ENCODE measurements around the gene SDSL.

Gene SDSL

GRCh38 chr12:113469224-113469948 lies 47.2 kb downstream of the SDSL start:
- no peak for TF ChIP-seq CTCF (IDR thresholded peaks at IDR 0.05; ENCODE audit: borderline replicate concordance, insufficient read depth, low read depth, low read length)
- no peak overlapping the region for H3K4me3 ChIP-seq (ENCODE audit: low read depth, low read length)

GRCh38 chr12:113469949-113470743 lies 48.0 kb downstream of the SDSL start:
- H3K4me3 ChIP-seq (ENCODE audit: low read depth, low read length) = no peak overlapping the region
- no peak for TF ChIP-seq CTCF (IDR thresholded peaks at IDR 0.05; ENCODE audit: borderline replicate concordance, insufficient read depth, low read depth, low read length)

- no peak for TF ChIP-seq CTCF (IDR thresholded peaks at IDR 0.05; ENCODE audit: borderline replicate concordance, insufficient read depth, low read depth, low read length)
- H3K4me3 ChIP-seq (ENCODE audit: low read depth, low read length) = no peak overlapping the region
Observed at GRCh38 chr12:113470871-113471618, 48.9 kb downstream of the SDSL start.

GRCh38 chr12:113471619-113472171 lies 49.5 kb downstream of the SDSL start, which contains the start of gene LHX5:
Gene LHX5, minus strand, starts transcription at chr12:113471871. Its CDS starts 373 bp downstream, at chr12:113471498.
- no peak within 1 kb of the TSS for H3K4me3 ChIP-seq (ENCODE audit: low read depth, low read length)
- TF ChIP-seq CTCF (IDR thresholded peaks at IDR 0.05; ENCODE audit: borderline replicate concordance, insufficient read depth, low read depth, low read length) = no peak

GRCh38 chr12:113472191-113473121 lies 50.3 kb downstream of the SDSL start:
- no peak for TF ChIP-seq CTCF (IDR thresholded peaks at IDR 0.05; ENCODE audit: borderline replicate concordance, insufficient read depth, low read depth, low read length)
- H3K4me3 ChIP-seq (ENCODE audit: low read depth, low read length) = no peak overlapping the region

- no peak overlapping the region for H3K4me3 ChIP-seq (ENCODE audit: low read depth, low read length)
- TF ChIP-seq CTCF (IDR thresholded peaks at IDR 0.05; ENCODE audit: borderline replicate concordance, insufficient read depth, low read depth, low read length) = no peak
Observed at GRCh38 chr12:113473400-113473799, 51.2 kb downstream of the SDSL start.
